ENCODE measurements around the gene OR4C11.

OR4C11 gene
- total RNA-seq, result 0 reads per million in 2 donors

DNA sequence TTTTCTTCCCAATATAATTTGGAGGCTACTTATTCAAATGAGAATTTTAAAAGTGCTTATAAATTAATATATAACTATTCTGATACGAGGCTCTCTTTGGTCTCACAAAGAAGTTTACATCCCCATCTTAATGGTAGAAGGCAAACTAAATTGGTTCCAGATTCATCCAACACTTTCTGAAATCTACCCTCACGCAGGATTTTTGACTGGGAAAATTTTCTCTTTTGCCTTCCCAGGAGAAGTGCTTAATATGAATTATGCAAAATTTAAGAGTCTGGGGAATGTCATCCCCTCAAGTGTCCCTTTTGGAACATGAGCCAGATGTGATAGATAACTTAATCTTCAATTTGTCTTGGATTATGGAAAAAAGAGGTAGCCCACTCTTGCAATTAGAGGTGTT is at the start of gene OR4C11:
OR4C11 (minus strand) TSS at position 101 of the 400 bp plus-strand sequence. CDS start 3,272 bp downstream, outside the sequence.
- DNase-seq, result no peak

DNA sequence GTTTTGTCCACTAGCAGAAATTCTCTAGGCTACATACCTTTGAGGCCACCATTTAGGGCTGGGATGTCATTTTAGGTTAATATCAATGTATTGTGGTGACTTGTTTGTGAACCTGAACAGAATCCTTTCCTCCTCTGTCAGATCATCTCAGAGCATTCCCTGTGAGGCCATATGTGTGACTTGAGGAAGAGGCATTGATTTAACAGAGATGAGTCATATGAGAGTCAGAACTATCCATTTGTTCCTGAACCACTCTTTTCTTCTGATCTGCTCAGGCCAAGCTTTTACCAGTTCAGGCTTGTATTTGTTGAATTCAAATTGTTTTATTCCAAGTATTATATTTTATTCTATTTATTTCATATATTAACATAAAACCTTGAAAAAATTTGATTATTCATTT is 47.7 kb upstream of the OR4C11 start:
- no peak for DNase-seq

- no peak for DNase-seq
Measured at GRCh38 chr11:55652560-55652959, 45.1 kb upstream of the OR4C11 start.

- no peak for DNase-seq
Measured at GRCh38 chr11:55648027-55648426, 40.6 kb upstream of the OR4C11 start, which contains the start of gene OR4S2. Gene OR4S2 (plus strand): TSS chr11:55648327. CDS start chr11:55650904, 2,577 bp downstream.

- no peak for DNase-seq
Measured at GRCh38 chr11:55634813-55635212, 27.4 kb upstream of the OR4C11 start, which contains the start of gene OR4P4. Gene OR4P4 (plus strand): TSS chr11:55635113.

DNA sequence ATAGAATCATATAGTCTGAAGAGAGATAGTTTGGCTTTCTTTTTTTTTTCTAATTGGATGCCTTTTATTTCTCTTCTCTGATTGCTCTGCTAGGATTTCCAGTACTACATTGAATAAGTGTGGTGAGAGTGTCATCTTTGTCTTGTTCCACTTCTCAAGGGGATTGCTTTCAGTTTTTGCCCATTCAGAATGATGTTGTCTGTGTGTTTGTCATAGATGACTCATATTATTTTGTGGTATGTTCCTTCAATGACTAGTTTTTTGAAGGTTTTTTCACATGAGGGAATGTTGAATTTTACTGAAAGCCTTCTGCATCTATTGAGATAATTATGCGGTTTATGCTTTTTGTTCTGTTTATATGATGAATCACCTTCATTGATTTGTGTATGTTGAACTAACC is 17.1 kb upstream of the OR4C11 start:
- DNase-seq, result no peak

GRCh38 chr11:55572548-55572947 is 34.9 kb downstream of the OR4C11 start:
- no peak for DNase-seq

- DNase-seq, result no peak
Measured at GRCh38 chr11:55571828-55572227, 35.6 kb downstream of the OR4C11 start, which contains the start of gene OR4C16. Gene OR4C16 (plus strand): TSS chr11:55572128. CDS start chr11:55572128, 0 bp downstream.

DNA sequence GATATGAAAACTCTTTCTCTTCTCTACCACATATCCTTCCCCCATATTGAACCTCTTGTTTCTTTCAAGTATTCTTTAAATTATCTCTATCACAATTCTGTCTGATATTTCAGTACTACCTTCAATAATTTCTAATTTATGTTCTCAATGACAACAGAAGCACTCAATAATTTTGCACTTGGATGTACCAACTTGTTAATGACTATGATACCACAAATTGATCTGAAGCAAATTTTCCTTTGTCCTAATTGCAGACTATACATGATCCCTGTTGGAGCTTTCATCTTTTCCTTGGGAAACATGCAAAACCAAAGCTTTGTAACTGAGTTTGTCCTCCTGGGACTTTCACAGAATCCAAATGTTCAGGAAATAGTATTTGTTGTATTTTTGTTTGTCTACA is 53.3 kb downstream of the OR4C11 start, which contains the start of gene OR4C15:
OR4C15 (plus strand) TSS at position 301 of the 400 bp plus-strand sequence; CDS start at position 301, 0 bp downstream.
- no peak for DNase-seq
